Nephron progenitor cell (in vitro differentiated cells): Measurements from ENCODE around the gene NUPR1.
"Not testable (repeated sequence)": the region's sequence is repeated elsewhere in the genome, so short reads cannot be mapped to it uniquely, and the experiment has no call there.

Experiments used
- DNase-seq: peaks from one replicate; pipeline ENCODE4 v3.0.0; 2021
- H3K27ac Mint-ChIP-seq: 2 replicates; pipeline ENCODE4 v1.8.0; 2021; ENCODE audit warnings: mild to moderate bottlenecking, moderate library complexity, mixed read lengths
- H3K27me3 Mint-ChIP-seq: 2 replicates; pipeline ENCODE4 v1.8.0; 2021; ENCODE audit warnings: mild to moderate bottlenecking, low read depth, mixed read lengths; ENCODE audit not compliant: poor library complexity
- H3K36me3 Mint-ChIP-seq: 2 replicates; pipeline ENCODE4 v1.8.0; 2021; ENCODE audit warnings: low read depth, mixed read lengths
- H3K4me1 Mint-ChIP-seq: 2 replicates; pipeline ENCODE4 v1.8.0; 2021; ENCODE audit warnings: mixed read lengths
- H3K4me3 Mint-ChIP-seq: 2 replicates; pipeline ENCODE4 v1.8.0; 2021; ENCODE audit warnings: mild to moderate bottlenecking, moderate library complexity, mixed read lengths
- H3K9me3 Mint-ChIP-seq: 2 replicates; pipeline ENCODE4 v1.8.0; 2021; ENCODE audit warnings: mild to moderate bottlenecking, moderate library complexity, mixed read lengths
- CTCF ChIP-seq: fragments of 200-600 bp; sonication (generic); IDR thresholded peaks from 2 replicates; pipeline ENCODE4 v1.5.0; 2021; ENCODE audit warnings: antibody characterized with exemption

NUPR1 gene

GRCh38 chr16:28504707-28505404 is 33.9 kb downstream of the NUPR1 start:
- Mint-ChIP-seq H3K4me3 (no peak overlapping the region), H3K36me3 (no peaks in the 10 kb centered on the region), H3K9me3 (no peaks in the 10 kb centered on the region), H3K27ac (no peak overlapping the region), H3K27me3 (peaks cover 24% of the 10 kb centered on the region), H3K4me1 (peaks cover 3% of the 10 kb centered on the region)
- TF ChIP-seq CTCF = no peak
- no peak for DNase-seq

GRCh38 chr16:28503470-28504259 is 35.1 kb downstream of the NUPR1 start:
- H3K4me3 Mint-ChIP-seq = no peak overlapping the region
- H3K9me3 Mint-ChIP-seq = no peaks in the 10 kb centered on the region
- peaks cover 24% of the 10 kb centered on the region for H3K27me3 Mint-ChIP-seq

GRCh38 chr16:28502290-28502689 is 36.5 kb downstream of the NUPR1 start:
- no peak overlapping the region for H3K27ac Mint-ChIP-seq

More at GRCh38 chr16:28503470-28504259, 35.1 kb downstream of the NUPR1 start:
- no peak overlapping the region for H3K27ac Mint-ChIP-seq
- H3K4me1 Mint-ChIP-seq = peaks cover 5% of the 10 kb centered on the region
- TF ChIP-seq CTCF = no peak
- no peaks in the 10 kb centered on the region for H3K36me3 Mint-ChIP-seq
- no peak for DNase-seq

GRCh38 chr16:28501258-28502232 is 37.2 kb downstream of the NUPR1 start:
- no peak for TF ChIP-seq CTCF
- Mint-ChIP-seq H3K4me3 (no peak overlapping the region), H3K36me3 (no peaks in the 10 kb centered on the region), H3K9me3 (no peaks in the 10 kb centered on the region), H3K27ac (no peak overlapping the region), H3K4me1 (peaks cover 12% of the 10 kb centered on the region), H3K27me3 (peaks cover 26% of the 10 kb centered on the region)
- no peak for DNase-seq

More at GRCh38 chr16:28502290-28502689, 36.5 kb downstream of the NUPR1 start:
- no peak for DNase-seq
- Mint-ChIP-seq H3K27me3 (peaks cover 28% of the 10 kb centered on the region), H3K9me3 (no peaks in the 10 kb centered on the region), H3K4me1 (peaks cover 5% of the 10 kb centered on the region), H3K36me3 (no peaks in the 10 kb centered on the region), H3K4me3 (no peak overlapping the region)
- no peak for TF ChIP-seq CTCF

GRCh38 chr16:28500476-28501180 is 38.1 kb downstream of the NUPR1 start:
- not testable (repeated sequence) for H3K4me3 Mint-ChIP-seq, DNase-seq, H3K36me3 Mint-ChIP-seq, H3K27ac Mint-ChIP-seq, H3K9me3 Mint-ChIP-seq
- Mint-ChIP-seq H3K27me3 (peaks cover 33% of the 10 kb centered on the region), H3K4me1 (peaks cover 18% of the 10 kb centered on the region)
